ENCODE results near the gene DHRS4. TPM values are rescaled to one million over a fixed set of nuclear protein-coding genes. Genes with fewer than 3 reads are reported as not detected.

DHRS4 gene
- total RNA-seq, 1 experiment from 2014 or later = 12.7 TPM

- Histone ChIP-seq H4K8ac (replicated peaks; ENCODE audit: insufficient read length, low read depth, low read length) (no peak overlapping the region), H3K4me2 (ENCODE audit: insufficient read depth, insufficient read length, low read length) (no peak overlapping the region), H3K9me3 (ENCODE audit: control insufficient read depth, low read depth, low read length) (no peaks in the 10 kb centered on the region), H2BK12ac (ENCODE audit: insufficient read length, low read depth, low read length) (no peak overlapping the region), H3K14ac (ENCODE audit: insufficient read depth, low read length) (no peak overlapping the region), H3K18ac (ENCODE audit: insufficient read length, low read depth, low read length) (no peak overlapping the region), H4K5ac (ENCODE audit: insufficient read length, low read depth, low read length) (no peak overlapping the region), H3T11ph (ENCODE audit: low read length) (no peak overlapping the region), H2BK20ac (ENCODE audit: low read depth, low read length, poor library complexity, severe bottlenecking) (no peak overlapping the region), H2AFZ (ENCODE audit: low read length) (no peak overlapping the region), H2AK5ac (ENCODE audit: insufficient read length, low read length) (no peak overlapping the region), H3K4me1 (ENCODE audit: insufficient read depth, low read length) (no peaks in the 10 kb centered on the region), H2BK120ac (ENCODE audit: low read depth, low read length, poor library complexity, severe bottlenecking) (no peak overlapping the region), H3K79me1 (ENCODE audit: insufficient read depth, low read depth, low read length, poor library complexity, severe bottlenecking) (no peaks in the 10 kb centered on the region), H3K23ac (ENCODE audit: insufficient read length, low read depth, low read length) (no peak overlapping the region), H3K79me2 (ENCODE audit: insufficient read depth, low read length) (peaks cover 3% of the 10 kb centered on the region; the same call in 1 of the 2 replicates), H3K9ac (ENCODE audit: extremely low read depth, insufficient read length, low read length) (no peak overlapping the region), H3K27ac (ENCODE audit: insufficient read length, low read depth, low read length) (no peak overlapping the region), H2BK5ac (ENCODE audit: insufficient read length, low read length) (no peak overlapping the region), H3K56ac (ENCODE audit: insufficient read length, low read depth, low read length) (no peak overlapping the region), H2BK15ac (ENCODE audit: low read depth, low read length) (no peak overlapping the region), H3K27me3 (ENCODE audit: insufficient read depth, low read length) (no peaks in the 10 kb centered on the region), H4K91ac (ENCODE audit: insufficient read length, low read depth, low read length) (no peak overlapping the region), H3K23me2 (ENCODE audit: insufficient read length, low read depth, low read length, poor library complexity, severe bottlenecking) (no peaks in the 10 kb centered on the region), H4K20me1 (ENCODE audit: control insufficient read depth, insufficient read depth, insufficient read length) (no peaks in the 10 kb centered on the region), H3K4ac (ENCODE audit: low read depth, low read length) (no peak overlapping the region)
- no peak for DNase-seq
- Mint-ChIP-seq H3K9me3 (peaks cover 0 to 11% of the 10 kb centered on the region in 2 experiments; a peak in 3 of 5 replicates), H3K4me1 (peaks cover 5 to 7% of the 10 kb centered on the region in 2 experiments), H3K27ac (no peak overlapping the region), H3K4me3 (no peak overlapping the region), H3K36me3 (ENCODE audit: insufficient read depth in 1 of 3, low read depth in 3 of 3) (no peaks in the 10 kb centered on the region; a peak in 1 of 7 replicates), H3K27me3 (ENCODE audit: low read depth) (peaks cover 11% of the 10 kb centered on the region)
- TF ChIP-seq CTCF (conservative IDR thresholded peaks at IDR 0.05) = no peak
- no CpG with 5 or more reads among the region's 4 CpGs for WGBS (ENCODE audit: extremely low coverage, insufficient read length, low lambda C conversion rate)
Measured at GRCh38 chr14:23930742-23931141, 22.8 kb upstream of the DHRS4 start.

Measured in H9 (cell line).